Adipocyte (in vitro differentiated cells): ENCODE measurements around the gene F10.
"Not testable (repeated sequence)": the region's sequence is repeated elsewhere in the genome, so short reads cannot be mapped to it uniquely, and the experiment has no call there.

ENCODE experiments used
- DNase-seq: peaks from one replicate; pipeline ENCODE4 v3.0.0-alpha.2; 2015; ENCODE audit warnings: low read depth
- H3K27me3 ChIP-seq: replicated peaks from 2 replicates; pipeline ENCODE4 v1.7.0; 2013; ENCODE audit warnings: mild to moderate bottlenecking, low read length, moderate library complexity; ENCODE audit not compliant: control insufficient read depth, insufficient read depth
- H3K36me3 ChIP-seq: 2 replicates; pipeline ENCODE4 v1.7.0; 2013; ENCODE audit warnings: low read length, mild to moderate bottlenecking, moderate library complexity; ENCODE audit not compliant: control insufficient read depth, insufficient read depth, severe bottlenecking
- H3K4me1 ChIP-seq: 2 replicates; pipeline ENCODE4 v1.7.0; 2013; ENCODE audit warnings: mild to moderate bottlenecking, low read length, moderate library complexity; ENCODE audit not compliant: control insufficient read depth, insufficient read depth
- H3K4me3 ChIP-seq: 2 replicates; pipeline ENCODE4 v1.7.0; 2013; ENCODE audit warnings: mild to moderate bottlenecking, low read length, moderate library complexity
- H3K9ac ChIP-seq: 2 replicates; pipeline ENCODE4 v1.7.0; 2013; ENCODE audit warnings: mild to moderate bottlenecking, low read length, moderate library complexity
- H3K9me3 ChIP-seq: 2 replicates; pipeline ENCODE4 v1.7.0; 2013; ENCODE audit warnings: mild to moderate bottlenecking, low read length, moderate library complexity; ENCODE audit not compliant: control insufficient read depth

Gene F10

DNA sequence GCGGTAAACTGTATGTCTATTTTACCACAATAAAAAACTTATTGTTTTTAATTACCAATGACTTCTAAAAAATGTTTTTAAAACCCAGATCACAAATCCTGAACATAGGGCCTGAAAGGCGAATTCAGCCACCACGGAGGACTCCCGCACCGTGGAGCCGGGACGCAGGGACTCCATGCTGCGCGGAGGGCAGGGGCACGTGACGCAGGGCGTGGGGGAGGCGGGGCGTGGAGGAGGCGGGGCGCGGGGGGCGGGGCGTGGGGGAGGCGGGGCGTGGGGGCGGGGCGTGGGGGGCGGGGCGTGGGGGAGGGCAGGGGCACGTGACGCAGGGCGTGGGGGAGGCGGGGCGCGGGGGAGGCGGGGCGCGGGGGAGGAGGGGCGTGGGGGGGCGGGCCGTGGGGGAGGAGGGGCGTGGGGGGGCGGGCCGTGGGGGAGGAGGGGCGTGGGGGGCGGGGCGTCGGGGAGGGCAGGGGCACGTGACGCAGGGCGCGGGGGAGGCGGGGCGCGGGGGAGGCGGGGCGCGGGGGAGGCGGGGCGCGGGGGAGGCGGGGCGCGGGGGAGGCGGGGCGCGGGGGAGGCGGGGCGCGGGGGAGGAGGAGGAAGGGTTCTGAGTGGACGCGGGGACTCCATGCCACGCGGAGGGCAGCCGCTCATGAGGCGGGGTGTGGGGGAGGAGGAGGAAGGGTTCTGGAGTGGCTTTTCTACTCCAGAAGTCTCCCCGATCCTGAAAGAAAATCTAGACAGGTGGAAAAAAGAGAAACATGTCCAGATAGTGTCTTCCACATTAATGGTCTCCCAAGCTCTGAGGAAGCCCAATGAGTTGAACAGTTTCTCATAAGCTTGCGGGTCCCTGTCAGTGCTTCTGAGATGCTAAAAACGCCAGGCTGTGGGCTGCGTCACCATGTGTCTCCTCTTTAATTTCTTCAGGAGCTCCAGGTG, 31.5 kb downstream of the F10 start:
- H3K4me1 ChIP-seq = peaks cover 28% of the 10 kb centered on the region
- peak overlapping the region; percentile 87 for H3K9ac ChIP-seq
- DNase-seq = peak; percentile 89
- H3K9me3 ChIP-seq = no peaks in the 10 kb centered on the region
- no peaks in the 10 kb centered on the region for H3K27me3 ChIP-seq
- peak overlapping the region; percentile 78 for H3K4me3 ChIP-seq
- no peaks in the 10 kb centered on the region for H3K36me3 ChIP-seq

DNA sequence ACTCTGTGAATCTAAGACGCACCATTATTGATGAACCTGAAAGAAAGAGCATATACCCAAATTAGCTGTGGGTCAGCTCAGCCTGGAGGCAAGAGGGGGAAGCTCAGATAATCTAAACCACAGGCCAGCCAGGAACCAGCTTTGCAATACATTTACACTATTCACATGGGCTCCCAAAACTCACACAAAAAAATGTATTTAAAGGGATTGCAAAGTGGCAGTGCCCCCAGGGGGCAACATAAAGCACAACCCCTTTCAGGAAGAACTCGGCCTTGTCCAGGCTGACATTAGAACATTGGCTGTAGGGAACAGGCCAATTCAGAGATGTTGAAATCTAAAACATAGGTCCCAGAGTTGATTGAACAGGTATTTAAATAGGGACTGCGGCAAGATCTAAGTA, 32.6 kb downstream of the F10 start:
- no peak overlapping the region for H3K4me3 ChIP-seq
- H3K9me3 ChIP-seq = no peaks in the 10 kb centered on the region
- no peak for DNase-seq
- peaks cover 2% of the 10 kb centered on the region for H3K27me3 ChIP-seq
- H3K9ac ChIP-seq = no peak overlapping the region
- peaks cover 28% of the 10 kb centered on the region for H3K4me1 ChIP-seq
- no peaks in the 10 kb centered on the region for H3K36me3 ChIP-seq

DNA sequence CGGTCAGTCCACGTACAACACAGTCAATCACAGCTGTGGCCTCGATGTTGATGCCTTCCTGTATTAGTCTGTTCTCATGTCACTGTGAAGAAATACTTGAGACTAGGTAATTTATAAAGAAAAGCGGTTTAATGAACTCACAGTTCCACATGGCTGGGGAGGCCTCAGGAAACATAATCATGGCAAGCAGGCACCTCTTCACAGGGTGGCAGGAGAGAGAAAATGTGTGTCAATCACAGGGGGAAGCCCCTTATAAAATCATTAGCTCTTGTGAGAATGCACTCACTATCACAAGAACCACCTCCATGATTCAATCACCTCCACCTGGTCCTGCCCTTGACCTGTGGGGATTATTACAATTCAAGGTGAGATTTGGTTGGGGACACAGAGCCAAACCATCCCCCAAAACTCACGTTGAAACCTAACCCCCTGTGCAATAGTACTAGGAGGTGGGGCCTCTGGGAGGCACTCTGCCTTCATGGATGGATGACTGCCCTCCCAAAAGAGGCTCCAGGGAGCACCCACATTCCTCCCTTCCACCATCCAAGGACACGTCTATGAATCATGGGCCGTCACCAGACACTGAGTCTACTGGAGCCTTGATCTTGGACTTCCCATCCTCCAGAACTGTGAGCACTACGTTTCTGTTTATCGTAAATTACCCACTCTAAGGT, 33.5 kb downstream of the F10 start:
- Histone ChIP-seq H3K4me1 (peaks cover 28% of the 10 kb centered on the region), H3K9me3 (no peaks in the 10 kb centered on the region), H3K4me3 (no peak overlapping the region), H3K27me3 (peaks cover 11% of the 10 kb centered on the region), H3K9ac (no peak overlapping the region), H3K36me3 (no peaks in the 10 kb centered on the region)
- DNase-seq = no peak

DNA sequence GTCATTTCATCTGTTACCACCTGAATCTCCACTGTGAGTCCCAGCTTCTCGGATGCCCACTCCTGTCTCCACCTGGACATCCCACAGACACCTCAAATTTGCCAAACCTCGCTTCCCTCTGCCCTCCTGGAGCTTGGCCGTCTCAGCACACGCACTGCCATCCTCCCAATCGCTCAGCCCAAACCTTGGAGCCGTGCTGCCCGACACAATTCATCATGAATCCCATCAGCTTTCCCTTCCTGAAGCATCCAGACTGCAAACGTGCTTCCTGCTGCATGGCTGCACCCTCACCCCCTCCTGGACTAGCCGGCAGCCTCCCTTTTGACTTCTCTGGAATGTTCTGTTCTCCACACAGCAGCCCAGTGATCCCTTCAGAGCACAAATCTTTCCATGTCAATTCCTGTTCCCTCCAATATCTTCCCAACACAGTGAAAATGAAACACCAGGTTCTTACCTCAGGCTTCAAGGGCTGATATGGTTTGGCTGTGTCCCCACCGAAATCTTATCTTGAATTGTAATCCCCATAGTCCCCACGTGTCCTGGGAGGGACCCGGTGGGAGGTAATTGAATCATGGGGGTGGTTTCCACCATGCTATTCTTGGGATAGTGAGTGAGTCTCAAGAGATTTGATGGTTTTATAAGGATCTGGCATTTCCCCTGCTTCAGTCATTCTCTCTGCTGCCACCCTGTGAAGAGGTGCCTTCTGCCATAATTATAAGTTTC, 34.8 kb downstream of the F10 start:
- Histone ChIP-seq H3K27me3 (peaks cover 14% of the 10 kb centered on the region), H3K36me3 (no peaks in the 10 kb centered on the region), H3K9ac (no peak overlapping the region), H3K4me3 (no peak overlapping the region), H3K9me3 (no peaks in the 10 kb centered on the region), H3K4me1 (peaks cover 22% of the 10 kb centered on the region)
- no peak for DNase-seq

DNA sequence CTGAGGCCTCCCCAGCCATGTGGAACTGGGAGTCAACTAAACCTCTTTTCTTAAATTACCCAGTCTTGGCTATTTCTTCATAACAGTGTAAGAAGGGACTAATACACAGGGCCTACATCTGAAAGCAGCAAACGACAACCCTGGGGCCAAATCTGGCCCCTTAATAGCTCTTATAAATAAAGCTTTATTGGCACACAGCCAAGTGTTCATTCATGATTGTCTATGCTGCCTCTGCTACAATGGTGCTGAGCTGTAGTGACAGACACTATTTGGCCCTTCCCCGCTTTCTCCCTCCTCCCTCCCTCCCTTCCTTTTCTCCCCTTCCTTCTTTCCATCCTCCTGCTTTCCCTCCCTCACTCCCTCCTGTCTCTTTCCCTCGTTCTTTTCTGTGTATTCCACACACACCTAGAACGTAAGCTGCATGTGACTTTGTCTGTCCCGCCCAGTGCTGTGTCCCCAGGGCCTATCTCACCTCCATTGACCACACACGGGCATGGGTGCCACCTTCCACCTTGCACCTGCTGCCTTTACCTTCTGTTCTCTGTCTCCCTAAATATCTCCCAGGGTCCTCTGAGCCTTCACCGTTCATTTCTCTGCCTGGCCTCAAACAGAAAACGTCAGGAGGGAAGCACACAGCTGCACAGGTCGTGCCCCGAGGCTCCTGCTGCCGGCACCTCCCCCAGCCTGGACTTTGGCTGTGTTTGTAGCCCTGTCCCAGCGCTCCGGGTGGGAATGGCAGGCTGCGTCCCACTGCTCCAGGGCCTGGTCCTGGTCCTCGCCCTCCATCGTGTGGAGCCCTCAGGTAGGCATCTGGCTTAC, 35.5 kb downstream of the F10 start, which contains the start of gene PROZ:
Gene PROZ (plus strand): TSS at position 720 of the 819 bp plus-strand sequence. CDS start 13 bp downstream, at position 733.
- Histone ChIP-seq H3K9ac (no peak within 1 kb of the TSS), H3K9me3 (no peaks in the 10 kb centered on the region), H3K4me1 (peaks cover 14% of the 10 kb centered on the region), H3K36me3 (no peaks in the 10 kb centered on the region), H3K4me3 (no peak within 1 kb of the TSS), H3K27me3 (peaks cover 14% of the 10 kb centered on the region)
- DNase-seq = no peak

GRCh38 chr13:113158946-113159345, 36.3 kb downstream of the F10 start:
- Histone ChIP-seq H3K9ac (no peak overlapping the region), H3K4me1 (peaks cover 9% of the 10 kb centered on the region), H3K9me3 (no peaks in the 10 kb centered on the region), H3K27me3 (peaks cover 14% of the 10 kb centered on the region), H3K4me3 (no peak overlapping the region), H3K36me3 (no peaks in the 10 kb centered on the region)
- no peak for DNase-seq

GRCh38 chr13:113159701-113160100, 37.1 kb downstream of the F10 start:
- peaks cover 14% of the 10 kb centered on the region for H3K27me3 ChIP-seq
- H3K9me3 ChIP-seq = no peaks in the 10 kb centered on the region
- no peak for DNase-seq
- no peak overlapping the region for H3K9ac ChIP-seq
- no peak overlapping the region for H3K4me3 ChIP-seq
- H3K4me1 ChIP-seq = peaks cover 5% of the 10 kb centered on the region
- H3K36me3 ChIP-seq = no peaks in the 10 kb centered on the region

DNA sequence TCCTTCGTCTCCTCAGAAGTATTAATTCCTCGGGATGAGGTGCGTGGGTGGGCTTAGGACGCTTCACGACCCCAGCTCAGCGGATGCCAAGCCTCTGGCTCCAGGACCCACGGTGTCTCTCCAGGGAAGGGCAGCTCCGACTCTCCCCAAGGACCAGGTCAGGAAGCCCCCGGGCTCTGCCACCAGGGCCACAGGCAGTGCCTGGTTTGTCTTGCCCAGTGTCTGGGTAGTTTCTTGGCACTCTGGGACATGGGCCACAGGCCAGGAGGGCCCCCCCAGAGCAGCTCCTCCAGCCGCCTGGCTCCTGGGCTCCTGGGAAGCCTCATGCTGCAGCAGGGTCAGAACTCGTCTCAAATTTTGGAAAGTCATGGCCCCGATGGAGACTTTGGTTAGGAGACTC, 38.4 kb downstream of the F10 start:
- no peaks in the 10 kb centered on the region for H3K36me3 ChIP-seq
- peaks cover 14% of the 10 kb centered on the region for H3K27me3 ChIP-seq
- no peak overlapping the region for H3K4me3 ChIP-seq
- no peak for DNase-seq
- no peak overlapping the region for H3K9ac ChIP-seq
- H3K4me1 ChIP-seq = no peaks in the 10 kb centered on the region
- H3K9me3 ChIP-seq = no peaks in the 10 kb centered on the region

- Histone ChIP-seq H3K9me3 (no peaks in the 10 kb centered on the region), H3K36me3 (no peaks in the 10 kb centered on the region), H3K4me1 (no peaks in the 10 kb centered on the region), H3K4me3 (no peak overlapping the region), H3K27me3 (peaks cover 14% of the 10 kb centered on the region), H3K9ac (no peak overlapping the region)
- DNase-seq = no peak
These were observed 38.8 kb downstream of the F10 start for GRCh38 chr13:113161433-113161832.

- H3K4me3 ChIP-seq, H3K4me1 ChIP-seq, DNase-seq, H3K9me3 ChIP-seq, H3K36me3 ChIP-seq, H3K9ac ChIP-seq: not testable (repeated sequence)
- H3K27me3 ChIP-seq = peaks cover 14% of the 10 kb centered on the region
These were observed 39.4 kb downstream of the F10 start for GRCh38 chr13:113161975-113162374.
